Activated CD4-positive, alpha-beta T cell treated with anti-CD3 and anti-CD28 coated beads, Interleukin-2, Interleukin-4, amounts not matched to agents 100 ng/mL and 50 ng/mL, durations not matched to agents 16 hours and 8 hours (primary cell): Measurements from ENCODE around the gene SH2B2.
"Not testable (repeated sequence)": the region's sequence is repeated elsewhere in the genome, so short reads cannot be mapped to it uniquely, and the experiment has no call there.

Experiments
- DNase-seq: peaks from one replicate; pipeline ENCODE4 v3.0.0-alpha.2; 2020; ENCODE audit warnings: low spot score

Gene SH2B2

GRCh38 chr7:102287111-102287980, 678 bp downstream of the SH2B2 start:
- DNase-seq, result no peak

DNA sequence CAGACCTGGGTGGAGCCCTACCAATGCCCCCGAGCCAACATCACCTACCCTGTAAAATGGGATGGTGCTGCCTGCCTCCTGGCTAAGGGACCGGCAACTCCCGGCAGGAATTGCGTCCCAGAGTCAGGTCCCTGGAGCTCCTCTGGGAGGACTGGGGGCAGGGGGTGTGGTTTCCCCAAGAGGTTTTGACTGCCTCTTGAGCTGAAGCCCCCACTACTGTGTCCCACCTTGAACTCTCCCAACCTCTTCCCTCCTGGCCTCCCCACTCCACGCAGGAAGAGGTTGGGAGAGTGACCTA, 1.3 kb downstream of the SH2B2 start:
- no peak for DNase-seq

DNA sequence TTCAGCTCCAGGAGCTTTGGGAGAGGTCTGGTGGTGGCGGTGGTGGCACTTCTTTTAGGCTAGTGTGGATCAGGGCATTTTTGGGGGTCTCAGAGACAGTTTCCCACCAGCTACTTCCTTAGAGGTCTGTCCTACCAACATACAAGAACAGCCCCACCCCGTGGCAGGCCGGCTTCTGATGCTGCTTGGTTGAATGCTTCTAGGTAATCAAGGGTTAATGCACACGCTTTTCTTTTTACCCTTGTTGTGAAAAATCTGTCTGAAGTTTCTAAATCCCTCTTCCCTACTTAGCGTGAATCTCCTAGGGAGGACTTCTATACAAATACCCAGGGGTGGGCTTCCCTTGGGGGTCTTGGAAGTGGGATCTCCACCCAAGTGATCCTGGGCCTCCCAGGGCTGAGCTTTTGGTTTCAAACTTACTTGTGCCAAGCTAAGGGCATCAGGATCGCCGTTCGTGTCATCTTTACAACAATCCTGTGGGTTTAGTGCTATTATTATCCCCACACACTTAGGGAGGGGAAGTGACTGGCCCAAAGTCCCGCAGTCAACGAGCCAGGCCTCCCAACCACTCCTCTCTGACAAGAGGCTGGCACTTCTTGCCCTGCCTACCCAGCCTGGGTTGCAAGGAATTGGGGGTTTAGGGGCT, 1.7 kb downstream of the SH2B2 start:
- DNase-seq, result no peak

GRCh38 chr7:102289057-102289456, 2.4 kb downstream of the SH2B2 start:
- DNase-seq, result no peak

- DNase-seq, result no peak
These were observed 4.6 kb downstream of the SH2B2 start for GRCh38 chr7:102291056-102291915.

- DNase-seq, result no peak
These were observed 5.2 kb downstream of the SH2B2 start for GRCh38 chr7:102291916-102292267.

DNA sequence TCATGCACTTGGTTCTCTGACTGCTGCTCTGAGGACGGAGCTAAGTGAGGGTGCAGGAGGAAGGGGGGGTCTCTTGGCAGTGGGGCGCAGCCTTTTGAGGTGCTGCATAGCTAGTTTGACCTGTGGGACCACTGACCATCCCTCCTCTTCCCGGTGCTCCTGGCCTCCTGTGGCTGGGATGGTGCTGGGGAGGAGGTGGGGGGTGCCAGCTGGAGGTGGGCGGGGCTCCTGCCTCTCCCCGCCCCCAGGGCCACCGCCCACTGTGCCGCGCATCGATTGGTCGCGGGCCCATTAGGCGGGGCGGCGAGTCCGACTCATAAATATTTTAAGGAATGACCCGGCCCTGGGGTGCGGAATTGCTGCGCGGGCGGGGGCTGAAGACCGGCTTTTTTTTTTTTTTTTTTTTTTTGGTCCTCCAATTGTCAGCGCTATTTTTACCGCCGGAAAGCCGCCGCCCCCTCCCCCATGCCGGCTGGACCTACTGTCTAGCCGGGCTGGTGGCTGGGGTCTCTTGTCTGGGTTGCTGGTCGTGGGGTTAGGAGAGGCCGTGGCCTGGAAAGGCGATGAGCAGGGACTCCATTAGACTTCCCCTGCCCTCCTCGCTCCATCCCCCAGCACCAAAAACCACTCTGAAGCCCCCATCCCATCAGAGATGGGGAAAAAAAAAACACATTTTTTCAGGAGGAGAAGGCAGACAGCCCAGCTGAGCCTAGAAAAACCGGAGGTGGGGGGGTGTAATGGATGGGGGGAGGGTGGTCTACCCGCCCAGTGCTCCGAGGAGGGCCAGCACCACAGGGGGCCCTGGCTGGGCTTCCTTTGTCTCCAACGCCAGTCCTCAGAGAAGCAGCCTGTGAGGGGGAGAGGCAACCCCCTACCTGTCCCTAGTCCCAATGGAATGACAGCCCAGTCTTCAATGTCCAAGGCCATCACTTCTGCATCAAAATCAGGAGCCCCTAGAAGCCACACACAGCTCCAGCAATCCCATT, 6.4 kb downstream of the SH2B2 start:
- DNase-seq, result no peak

DNA sequence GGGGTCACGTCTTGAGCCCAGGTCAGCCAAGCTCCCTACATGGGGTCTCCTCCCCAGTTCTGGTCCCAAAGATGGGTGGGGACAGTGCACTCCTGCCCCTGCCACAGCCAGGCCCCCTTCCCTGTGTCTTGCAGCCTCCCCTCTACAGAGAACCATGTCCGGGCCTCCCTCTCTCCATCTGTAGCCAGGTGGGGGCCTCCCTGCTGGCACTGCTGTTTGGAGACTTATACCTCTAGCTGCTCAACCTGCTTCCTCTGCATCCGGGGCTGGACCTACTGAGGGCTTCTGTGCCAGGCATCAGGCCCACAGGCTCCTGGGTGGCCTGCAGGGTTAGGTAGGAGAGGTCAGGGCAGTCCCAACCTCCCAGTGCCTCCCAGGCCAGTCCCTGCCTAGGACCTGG, 7.9 kb downstream of the SH2B2 start:
- no peak for DNase-seq

- no peak for DNase-seq
These were observed 8.9 kb downstream of the SH2B2 start for GRCh38 chr7:102295346-102296178.

DNA sequence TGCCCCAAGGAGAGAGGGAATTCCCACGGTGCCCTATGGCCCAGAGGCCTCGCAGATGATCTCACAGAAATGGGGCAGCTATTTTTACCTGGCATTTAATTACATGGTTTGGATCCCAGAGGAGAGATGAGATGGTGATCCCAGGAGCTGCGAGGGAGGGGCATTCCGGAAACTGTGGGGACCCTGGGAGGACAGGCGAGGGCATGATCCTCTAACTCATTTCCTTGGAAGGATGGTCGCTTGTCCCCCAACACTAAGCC, 9.4 kb downstream of the SH2B2 start:
- DNase-seq, result no peak

DNA sequence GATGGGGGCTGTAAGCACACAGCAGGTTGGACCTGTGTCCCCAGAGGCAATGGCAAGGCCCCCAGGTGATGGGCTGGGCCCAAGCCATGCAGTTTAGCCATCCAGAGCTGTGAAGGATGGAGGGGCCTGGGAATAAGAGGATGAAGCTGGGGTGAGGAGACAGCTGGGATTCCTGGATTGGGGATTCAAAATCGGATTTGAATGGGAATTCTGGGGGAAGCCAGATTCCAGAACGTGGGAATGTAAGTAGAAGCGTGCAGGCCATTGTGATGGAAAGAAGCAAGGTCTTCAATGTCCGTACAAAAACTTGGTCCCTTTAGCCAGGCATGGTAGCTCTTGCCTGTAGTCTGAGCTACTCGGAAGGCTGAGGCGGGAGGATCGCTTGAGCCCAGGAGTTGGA, 9.8 kb downstream of the SH2B2 start:
- no peak for DNase-seq

DNA sequence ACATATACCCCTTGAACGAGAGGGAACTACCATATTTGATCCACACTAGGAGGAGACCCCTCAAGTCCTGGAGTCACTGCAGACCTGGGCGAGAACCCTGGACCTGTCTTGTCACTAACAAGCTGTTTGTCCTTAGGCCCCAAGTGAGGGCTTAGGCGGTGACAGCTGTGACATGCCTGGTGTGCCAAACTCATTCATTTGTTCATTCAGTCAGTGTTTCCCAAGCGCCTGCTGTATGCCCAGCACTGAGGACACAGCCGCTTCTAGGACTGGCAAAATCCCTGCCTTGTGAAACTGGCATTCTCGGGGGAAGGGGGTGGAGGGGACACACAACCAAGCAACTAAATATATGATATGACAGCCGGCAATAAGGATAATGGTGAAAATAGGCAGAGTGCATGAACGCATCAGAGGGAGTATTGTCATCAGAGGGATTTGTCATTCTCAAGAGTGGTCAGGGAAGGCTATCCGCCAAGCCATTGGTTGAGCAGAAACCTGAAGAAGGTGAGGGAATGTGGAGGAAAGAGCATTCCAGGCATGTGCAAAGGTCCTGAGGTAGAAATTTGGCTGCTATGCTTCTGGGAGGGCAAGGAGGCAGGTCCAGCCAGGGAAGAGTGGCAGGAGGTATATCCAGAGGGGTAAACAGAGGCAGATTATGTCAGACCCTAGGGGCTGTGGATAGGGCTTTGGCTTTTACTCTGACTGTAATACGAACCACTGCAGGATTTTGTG, 11.0 kb downstream of the SH2B2 start:
- DNase-seq, result no peak

DNA sequence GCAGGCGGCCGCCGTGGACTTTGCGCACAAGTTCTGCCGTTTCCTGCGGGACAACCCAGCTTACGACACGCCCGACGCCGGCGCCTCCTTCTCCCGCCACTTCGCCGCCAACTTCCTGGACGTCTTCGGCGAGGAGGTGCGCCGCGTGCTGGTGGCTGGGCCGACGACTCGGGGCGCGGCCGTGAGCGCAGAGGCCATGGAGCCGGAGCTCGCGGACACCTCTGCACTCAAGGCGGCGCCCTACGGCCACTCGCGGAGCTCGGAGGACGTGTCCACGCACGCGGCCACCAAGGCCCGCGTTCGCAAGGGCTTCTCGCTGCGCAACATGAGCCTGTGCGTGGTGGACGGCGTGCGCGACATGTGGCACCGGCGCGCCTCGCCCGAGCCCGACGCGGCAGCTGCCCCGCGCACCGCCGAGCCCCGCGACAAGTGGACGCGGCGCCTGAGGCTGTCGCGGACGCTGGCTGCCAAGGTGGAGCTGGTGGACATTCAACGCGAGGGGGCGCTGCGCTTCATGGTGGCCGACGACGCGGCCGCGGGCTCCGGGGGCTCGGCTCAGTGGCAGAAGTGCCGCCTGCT, 14.1 kb downstream of the SH2B2 start:
- DNase-seq, result no peak

DNA sequence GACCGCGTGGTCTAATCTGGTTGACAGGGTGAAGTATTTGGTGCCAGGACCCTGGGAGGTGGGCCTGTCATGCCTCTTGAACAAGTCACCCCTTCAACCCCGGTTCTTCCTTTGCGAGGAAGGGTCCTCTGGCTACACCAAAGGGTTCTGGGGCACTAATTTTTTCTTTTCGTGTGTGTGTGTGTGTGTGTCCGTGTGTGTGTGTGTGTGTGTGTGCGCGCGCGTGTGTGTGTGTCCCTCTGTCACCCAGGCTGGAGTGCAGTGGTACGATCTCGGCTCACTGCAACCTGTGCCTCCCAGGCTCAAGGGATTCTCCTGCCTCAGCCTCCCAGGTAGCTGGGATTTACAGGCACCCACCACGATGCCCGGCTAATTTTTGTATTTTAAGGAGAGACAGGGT, 14.7 kb downstream of the SH2B2 start:
- DNase-seq, result not testable (repeated sequence)

- DNase-seq, result no peak
These were observed 15.4 kb downstream of the SH2B2 start for GRCh38 chr7:102302025-102302424.

DNA sequence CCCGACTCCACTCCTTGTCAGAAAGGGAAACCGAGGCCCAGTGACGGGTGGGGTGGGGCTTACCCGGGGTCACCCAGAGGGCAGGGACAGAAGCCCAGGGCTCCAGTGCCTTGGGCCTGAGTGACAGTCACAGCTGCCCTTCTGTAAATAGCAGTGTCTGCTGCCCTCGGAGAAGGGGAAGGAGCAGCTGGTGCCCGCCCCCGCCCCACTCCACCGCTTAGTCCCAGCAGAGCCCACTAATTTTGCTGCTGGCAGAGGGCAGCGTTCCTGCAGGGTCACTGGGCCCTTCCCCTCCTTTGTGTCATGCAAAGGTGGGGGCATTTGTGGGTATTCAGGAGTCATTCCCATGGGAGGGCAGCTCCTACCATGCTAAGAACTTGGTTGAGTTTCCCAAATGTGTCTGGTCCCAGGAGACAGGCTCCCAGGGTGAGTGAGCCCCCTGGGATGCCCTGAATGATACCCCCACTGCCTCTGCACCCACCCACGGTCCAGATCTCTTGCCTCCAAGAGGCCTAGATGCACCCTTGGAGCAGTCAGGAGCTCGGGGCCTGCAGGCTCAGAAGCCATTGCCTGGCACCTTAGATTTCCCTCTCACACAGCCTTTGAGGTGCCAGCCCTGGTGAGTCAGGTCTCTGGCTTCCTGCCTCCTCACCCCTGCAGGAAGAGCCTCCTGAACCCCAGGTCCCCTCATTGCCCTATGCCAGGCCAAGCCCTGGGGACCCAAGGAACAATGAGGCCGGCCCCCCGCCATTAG, 17.2 kb downstream of the SH2B2 start:
- DNase-seq, result no peak

DNA sequence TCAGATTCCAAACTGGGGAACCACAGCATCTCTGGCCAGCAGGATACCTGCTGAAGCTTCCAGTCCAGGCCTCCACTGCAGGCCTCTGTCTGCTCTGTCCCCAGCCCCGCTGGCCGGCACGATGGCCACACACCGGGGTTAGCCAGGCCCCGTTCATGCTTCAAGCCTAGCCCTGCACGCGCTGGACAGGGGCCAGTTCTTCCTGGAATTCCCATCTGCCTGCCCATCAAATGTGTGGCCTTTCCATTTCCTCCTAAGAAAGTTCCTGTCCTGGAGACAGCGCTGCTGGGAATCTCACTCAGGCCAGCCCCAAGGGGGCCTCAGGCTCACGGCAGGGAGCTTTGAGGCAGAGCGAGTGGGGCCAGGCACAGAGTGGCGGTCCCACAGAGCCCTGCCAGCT, 18.0 kb downstream of the SH2B2 start:
- no peak for DNase-seq

DNA sequence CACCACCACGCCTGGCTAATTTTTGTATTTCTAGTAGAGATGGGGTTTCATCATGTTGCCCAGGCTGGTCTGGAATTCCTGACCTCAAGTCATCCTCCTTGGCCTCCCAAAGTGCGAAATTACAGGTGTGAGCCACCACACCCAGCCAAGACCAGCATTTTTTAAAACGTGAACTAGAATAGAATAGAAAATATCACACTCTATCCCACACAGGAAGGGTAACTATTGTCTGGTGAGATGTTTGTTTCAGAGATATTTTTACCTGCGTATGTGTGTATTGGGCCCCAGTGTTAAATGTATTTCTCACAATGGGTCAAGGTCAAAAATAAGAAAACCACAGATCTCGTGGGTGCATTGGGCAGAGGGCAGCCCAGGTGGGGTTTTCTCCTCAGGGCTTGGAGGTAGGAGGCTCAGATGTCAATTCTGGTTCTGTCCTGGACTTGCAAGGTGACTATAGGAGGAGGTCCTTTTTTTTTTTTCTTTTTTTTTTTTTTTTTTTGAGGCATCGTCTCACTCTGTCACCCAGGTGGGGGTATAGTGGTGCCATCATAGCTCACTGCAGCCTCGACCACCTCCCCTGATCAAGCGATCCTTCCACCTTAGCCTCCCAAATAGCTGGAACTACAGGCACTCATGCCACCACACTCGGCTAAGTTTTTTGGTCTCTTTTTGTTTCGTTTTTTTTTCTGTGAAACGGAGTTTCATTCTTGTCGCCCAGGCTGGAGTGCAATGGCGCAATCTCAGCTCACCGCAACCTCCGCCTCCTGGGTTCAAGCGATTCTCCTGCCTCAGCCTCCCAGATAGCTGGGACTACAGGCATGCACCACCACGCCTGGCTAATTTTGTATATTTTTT, 19.0 kb downstream of the SH2B2 start:
- no peak for DNase-seq
